Liver (tissue), 9 donors: ENCODE measurements around the gene EEF1AKMT2. TPM values are rescaled to one million over a fixed set of nuclear protein-coding genes. Genes with fewer than 3 reads are reported as not detected.

ENCODE experiments used
- DNase-seq: peaks from one replicate; pipeline ENCODE4 v3.0.0-alpha.2; 2017; ENCODE audit warnings: low spot score
- H3K27ac ChIP-seq, 2 donors: one replicate each; pipeline ENCODE4 v1.7.0; 2013; ENCODE audit warnings: inconsistent platforms in 2 of 2, low read length in 2 of 2, control low read depth in 1 of 2, low read depth in 1 of 2, mild to moderate bottlenecking in 1 of 2
- H3K27me3 ChIP-seq, 4 donors: one replicate each; pipeline versions ENCODE4 v1.6.1 to v1.7.0; 2013; ENCODE audit warnings: low read length in 3 of 4, inconsistent platforms in 1 of 4, mild to moderate bottlenecking in 1 of 4, moderate library complexity in 1 of 4; ENCODE audit not compliant: control insufficient read depth in 4 of 4, insufficient read depth in 4 of 4
- H3K36me3 ChIP-seq, 4 donors: one replicate each; pipeline versions ENCODE4 v1.6.1 to v1.7.0; 2013; ENCODE audit warnings: low read length in 3 of 4, mild to moderate bottlenecking in 3 of 4, low read depth in 1 of 4, moderate library complexity in 1 of 4; ENCODE audit not compliant: control insufficient read depth in 4 of 4, insufficient read depth in 3 of 4
- H3K4me1 ChIP-seq, 4 donors: one replicate each; pipeline versions ENCODE4 v1.6.1 to v1.7.0; 2013; ENCODE audit warnings: low read length in 3 of 4, mild to moderate bottlenecking in 3 of 4, moderate library complexity in 1 of 4; ENCODE audit not compliant: control insufficient read depth in 4 of 4, insufficient read depth in 4 of 4
- H3K4me3 ChIP-seq, 3 donors: one replicate each; pipeline versions ENCODE4 v1.6.1 to v1.7.0; 2013; ENCODE audit warnings: low read length in 3 of 3, control low read depth in 1 of 3, low read depth in 1 of 3, mild to moderate bottlenecking in 1 of 3
- H3K9ac ChIP-seq, 2 donors: one replicate each; pipeline ENCODE4 v1.7.0; 2013; ENCODE audit warnings: low read length in 2 of 2, mild to moderate bottlenecking in 2 of 2, moderate library complexity in 2 of 2, control low read depth in 1 of 2, low read depth in 1 of 2
- H3K9me3 ChIP-seq, 4 donors: one replicate each; pipeline versions ENCODE4 v1.6.1 to v1.7.0; 2013; ENCODE audit warnings: low read length in 3 of 4; ENCODE audit not compliant: control insufficient read depth in 4 of 4
- ATF3 ChIP-seq: IDR thresholded peaks from 2 replicates; pipeline ENCODE4 v1.6.1; 2016; ENCODE audit warnings: antibody characterized with exemption
- CTCF ChIP-seq: fragments of 150-350 bp; IDR thresholded peaks from 2 replicates; pipeline ENCODE4 v1.5.1; 2017; ENCODE audit warnings: improper control_type of control experiment, low read depth, low read length; ENCODE audit not compliant: missing input control
- EGR1 ChIP-seq, 2 donors: IDR thresholded peaks; 2 replicates each; pipeline ENCODE4 v1.6.1; 2016 to 2018; ENCODE audit warnings: antibody characterized with exemption in 2 of 2, low read depth in 2 of 2
- FOXA1 ChIP-seq: IDR thresholded peaks from 2 replicates; pipeline ENCODE4 v1.6.1; 2016; ENCODE audit warnings: antibody characterized with exemption
- FOXA2 ChIP-seq: IDR thresholded peaks from 2 replicates; pipeline ENCODE4 v1.6.1; 2016; ENCODE audit warnings: antibody characterized with exemption
- JUND ChIP-seq, 2 donors: IDR thresholded peaks; 2 replicates each; pipeline ENCODE4 v1.6.1; 2016; ENCODE audit warnings: antibody characterized with exemption in 2 of 2
- MAX ChIP-seq: IDR thresholded peaks from 2 replicates; pipeline ENCODE4 v1.6.1; 2016; ENCODE audit warnings: antibody characterized with exemption
- NR2F2 ChIP-seq: IDR thresholded peaks from 2 replicates; pipeline ENCODE4 v1.6.1; 2016; ENCODE audit warnings: antibody characterized with exemption
- REST ChIP-seq: IDR thresholded peaks from 2 replicates; pipeline ENCODE4 v1.6.1; 2016; ENCODE audit warnings: antibody characterized with exemption, mild to moderate bottlenecking
- ZBTB33 ChIP-seq: IDR thresholded peaks from 2 replicates; pipeline ENCODE4 v1.6.1; 2016; ENCODE audit warnings: antibody characterized with exemption
- WGBS: extraction: QIAGEN DNeasy Blood & Tissue Kit; methylation state at CpG from one replicate; pipeline ENCODE4 v1.1.7; 2013; 5-methylcytosine and 5-hydroxymethylcytosine counted together
- polyA plus RNA-seq, 2 donors: library from polyadenylated mRNA; stranded (reverse) in 1 of 2; unstranded in 1 of 2; fragments of 200-250 nt in 1 of 2; fragments of >200 nt in 1 of 2; fragmentation: Nextera tagmentation in 1 of 2; extraction: Ambion mirVana in 1 of 2; gene quantifications; one replicate each; pipeline versions ENCODE4 v1.2.1 to v1.2.3, GENCODE V29; 2013 to 2015
- total RNA-seq, 2 donors: library from RNA; depleted of rRNA; stranded (reverse); fragments of >200 nt; gene quantifications; one replicate each; pipeline ENCODE4 v1.2.3, GENCODE V29; 2014
- donor health status: healthy.
- donor health status: healthy.
- donor health status: healthy.
- donor health status: healthy.
- donor health status: healthy.

EEF1AKMT2 gene
- total and polyA plus RNA-seq, 4 donors: 5.9 to 12.7 (median 8.5) TPM

- H3K9ac ChIP-seq: no peak overlapping the region
- WGBS: 93% methylated on average over 16 of the region's 16 CpGs
- no peak for TF ChIP-seq EGR1 (IDR thresholded peaks at IDR 0.05; ENCODE audit: low read depth in 2 of 2)
- TF ChIP-seq FOXA1: no peak
- TF ChIP-seq ZBTB33: no peak
- no peaks in the 10 kb centered on the region for H3K27me3 ChIP-seq
- no peak overlapping the region for H3K4me3 ChIP-seq
- H3K27ac ChIP-seq: no peak overlapping the region
- peak; percentile 24 for DNase-seq
- H3K36me3 ChIP-seq: no peaks in the 10 kb centered on the region
- H3K4me1 ChIP-seq: peaks cover 10 to 43% (median 33%) of the 10 kb centered on the region in 4 donors
- H3K9me3 ChIP-seq: no peaks in the 10 kb centered on the region
Measured at GRCh38 chr10:124734311-124735166, 57.1 kb downstream of the EEF1AKMT2 start.

GRCh38 chr10:124733571-124734245 is 58.0 kb downstream of the EEF1AKMT2 start:
- no peak for TF ChIP-seq MAX
- TF ChIP-seq NR2F2: peak; percentile 35
- DNase-seq: peak; percentile 17
- no peak overlapping the region for H3K9ac ChIP-seq
- peaks cover 10 to 37% (median 30%) of the 10 kb centered on the region in 4 donors for H3K4me1 ChIP-seq
- no peaks in the 10 kb centered on the region for H3K36me3 ChIP-seq
- H3K4me3 ChIP-seq: no peak overlapping the region
- no peaks in the 10 kb centered on the region for H3K27me3 ChIP-seq
- no peaks in the 10 kb centered on the region for H3K9me3 ChIP-seq
- WGBS: 83% methylated on average over 13 of the region's 13 CpGs
- no peak overlapping the region for H3K27ac ChIP-seq

GRCh38 chr10:124732931-124733570 is 58.6 kb downstream of the EEF1AKMT2 start:
- Histone ChIP-seq H3K27me3 (no peaks in the 10 kb centered on the region), H3K4me3 (no peak overlapping the region), H3K9me3 (no peaks in the 10 kb centered on the region), H3K4me1 (peaks cover 10 to 34% (median 30%) of the 10 kb centered on the region in 4 donors), H3K9ac (no peak overlapping the region), H3K36me3 (no peaks in the 10 kb centered on the region), H3K27ac (no peak overlapping the region)
- 84% methylated on average over 14 of the region's 14 CpGs for WGBS
- TF ChIP-seq FOXA2 (no peak), JUND (IDR thresholded peaks at IDR 0.05) (no peak), NR2F2 (no peak), CTCF (no peak), REST (no peak), MAX (no peak), ATF3 (no peak), FOXA1 (no peak), ZBTB33 (no peak)
- DNase-seq: peak; percentile 22
